Measurements from ENCODE around the gene GTF3C2. TPM values are rescaled to one million over a fixed set of nuclear protein-coding genes. Genes with fewer than 3 reads are reported as not detected.
A peak's percentile ranks its signal among the peaks of the same experiment; 100 is the strongest.

Gene GTF3C2
- total and polyA plus RNA-seq, 2 of the 13 experiments (the other 11 are each of a cell fraction or from before 2014, with no cell fraction given) = 77.5 to 130 TPM

- TF ChIP-seq NR2C2 (CRISPR knock-in tag; IDR thresholded peaks at IDR 0.05; ENCODE audit: borderline replicate concordance) (peak; percentile 98), ZNF704 (CRISPR knock-in tag; IDR thresholded peaks at IDR 0.05; ENCODE audit: borderline replicate concordance) (no peak), RFXANK (CRISPR knock-in tag; IDR thresholded peaks at IDR 0.05) (no peak), KAT8 (CRISPR knock-in tag; IDR thresholded peaks at IDR 0.05) (peak; percentile 47; the same call in 1 of the 2 replicates), ZNF800 (CRISPR knock-in tag; IDR thresholded peaks at IDR 0.05) (no peak), ZFP62 (CRISPR knock-in tag; IDR thresholded peaks at IDR 0.05) (no peak), ZNF546 (CRISPR knock-in tag; conservative IDR thresholded peaks at IDR 0.05) (no peak), FUBP1 (CRISPR knock-in tag; IDR thresholded peaks at IDR 0.05; ENCODE audit: borderline replicate concordance) (no peak), ZBTB39 (CRISPR knock-in tag; IDR thresholded peaks at IDR 0.05) (no peak), DMTF1 (CRISPR knock-in tag; IDR thresholded peaks at IDR 0.05) (no peak), BRD4 (CRISPR knock-in tag; IDR thresholded peaks at IDR 0.05) (no peak), NKX3-1 (CRISPR knock-in tag; IDR thresholded peaks at IDR 0.05) (no peak), MBNL3 (CRISPR knock-in tag; conservative IDR thresholded peaks at IDR 0.05) (no peak), STAG1 (CRISPR knock-in tag; IDR thresholded peaks at IDR 0.05) (no peak), ZNF281 (CRISPR knock-in tag; IDR thresholded peaks at IDR 0.05; ENCODE audit: borderline replicate concordance) (no peak)
These were observed 24.3 kb upstream of the GTF3C2 start, which contains the start of gene ZNF513 (continued) for GRCh38 chr2:27380626-27381545.
